HG03108 (cell line): ENCODE data around the gene CDC7.
"Not testable (repeated sequence)": the region's sequence is repeated elsewhere in the genome, so short reads cannot be mapped to it uniquely, and the experiment has no call there.

ENCODE experiments used
- ATAC-seq: cut with Tn5 transposase; IDR thresholded peaks from one replicate; pipeline ENCODE4 v1.9.1; 2021; ENCODE audit warnings: moderate library complexity; ENCODE audit not compliant: unreplicated experiment

Gene CDC7

GRCh38 chr1:91507328-91507727 lies 6.7 kb downstream of the CDC7 start:
- no peak for ATAC-seq

- ATAC-seq: no peak
Measured at GRCh38 chr1:91510754-91511153, 10.1 kb downstream of the CDC7 start.

- no peak for ATAC-seq
Measured at GRCh38 chr1:91511386-91511785, 10.7 kb downstream of the CDC7 start.

- no peak for ATAC-seq
Measured at GRCh38 chr1:91513160-91513559, 12.5 kb downstream of the CDC7 start.

GRCh38 chr1:91513706-91514105 lies 13.1 kb downstream of the CDC7 start:
- ATAC-seq: no peak

GRCh38 chr1:91515994-91516393 lies 15.3 kb downstream of the CDC7 start:
- ATAC-seq: no peak

GRCh38 chr1:91516605-91517004 lies 16.0 kb downstream of the CDC7 start:
- not testable (repeated sequence) for ATAC-seq

GRCh38 chr1:91519167-91519566 lies 18.5 kb downstream of the CDC7 start:
- ATAC-seq: not testable (repeated sequence)

GRCh38 chr1:91520942-91521507 lies 20.4 kb downstream of the CDC7 start:
- no peak for ATAC-seq

- ATAC-seq: peak; percentile 99
Measured at GRCh38 chr1:91523482-91523881, 22.8 kb downstream of the CDC7 start.

- no peak for ATAC-seq
Measured at GRCh38 chr1:91526496-91526895, 25.8 kb downstream of the CDC7 start.

- no peak for ATAC-seq
Measured at GRCh38 chr1:91527266-91527765, 26.7 kb downstream of the CDC7 start.

GRCh38 chr1:91527781-91528180 lies 27.1 kb downstream of the CDC7 start:
- no peak for ATAC-seq

- no peak for ATAC-seq
Measured at GRCh38 chr1:91529856-91530255, 29.2 kb downstream of the CDC7 start.

GRCh38 chr1:91533361-91534024 lies 32.8 kb downstream of the CDC7 start:
- ATAC-seq: no peak

GRCh38 chr1:91535441-91535840 lies 34.8 kb downstream of the CDC7 start:
- no peak for ATAC-seq

GRCh38 chr1:91537281-91537986 lies 36.8 kb downstream of the CDC7 start:
- ATAC-seq: no peak

GRCh38 chr1:91537987-91538304 lies 37.3 kb downstream of the CDC7 start:
- ATAC-seq: no peak

- no peak for ATAC-seq
Measured at GRCh38 chr1:91540910-91541309, 40.3 kb downstream of the CDC7 start.

GRCh38 chr1:91541918-91542533 lies 41.4 kb downstream of the CDC7 start:
- no peak for ATAC-seq

GRCh38 chr1:91545506-91546300 lies 45.1 kb downstream of the CDC7 start:
- ATAC-seq: no peak
